Fibroblast of peridontal ligament (primary cell): ENCODE results near the gene TNFRSF11A.

ENCODE experiments used
- DNase-seq: peaks from one replicate; pipeline ENCODE4 v3.0.0-alpha.2; 2010; ENCODE audit errors: extremely low read depth

The TNFRSF11A gene

DNA sequence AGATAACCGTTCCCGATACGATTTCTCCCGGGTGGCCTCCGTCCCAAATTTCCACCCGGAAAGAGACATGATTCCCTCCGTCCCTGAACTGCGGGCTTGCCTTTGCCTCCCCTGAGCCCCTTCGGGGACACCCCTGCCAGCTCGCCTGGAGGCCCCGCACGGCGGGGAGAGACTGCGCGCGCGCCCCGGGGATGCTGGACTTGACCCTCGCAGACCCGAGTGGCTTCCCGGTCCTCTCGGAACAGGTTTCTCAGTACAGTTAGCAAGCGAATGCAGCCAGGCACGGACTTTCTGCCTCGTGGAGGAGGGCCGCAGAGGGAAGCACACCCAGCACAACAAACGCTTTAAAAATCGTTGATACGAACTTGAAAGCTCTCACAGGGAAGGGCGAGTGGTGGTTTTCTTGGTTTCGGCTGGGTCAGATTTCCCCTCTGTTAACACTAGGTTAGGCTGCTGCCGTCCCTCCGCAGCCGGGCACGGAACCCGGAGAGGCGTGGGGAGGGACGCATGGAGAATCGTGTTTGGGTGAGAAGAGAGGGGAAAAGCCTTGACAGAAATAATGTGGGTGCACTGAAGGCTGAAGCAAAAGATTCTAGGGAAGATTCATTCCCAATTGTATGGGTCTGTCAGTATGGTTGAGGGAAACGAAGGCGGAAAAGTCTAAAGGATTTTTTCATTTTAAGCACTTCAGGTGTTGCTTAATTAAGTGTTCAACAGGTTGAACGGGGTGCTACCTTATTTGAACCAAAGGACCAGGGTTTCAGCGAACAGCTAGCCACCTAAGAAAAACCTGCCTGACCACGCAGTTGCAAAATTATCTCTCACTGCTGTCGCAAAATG, 916 bp downstream of the TNFRSF11A start:
- peak; percentile 13 for DNase-seq

DNA sequence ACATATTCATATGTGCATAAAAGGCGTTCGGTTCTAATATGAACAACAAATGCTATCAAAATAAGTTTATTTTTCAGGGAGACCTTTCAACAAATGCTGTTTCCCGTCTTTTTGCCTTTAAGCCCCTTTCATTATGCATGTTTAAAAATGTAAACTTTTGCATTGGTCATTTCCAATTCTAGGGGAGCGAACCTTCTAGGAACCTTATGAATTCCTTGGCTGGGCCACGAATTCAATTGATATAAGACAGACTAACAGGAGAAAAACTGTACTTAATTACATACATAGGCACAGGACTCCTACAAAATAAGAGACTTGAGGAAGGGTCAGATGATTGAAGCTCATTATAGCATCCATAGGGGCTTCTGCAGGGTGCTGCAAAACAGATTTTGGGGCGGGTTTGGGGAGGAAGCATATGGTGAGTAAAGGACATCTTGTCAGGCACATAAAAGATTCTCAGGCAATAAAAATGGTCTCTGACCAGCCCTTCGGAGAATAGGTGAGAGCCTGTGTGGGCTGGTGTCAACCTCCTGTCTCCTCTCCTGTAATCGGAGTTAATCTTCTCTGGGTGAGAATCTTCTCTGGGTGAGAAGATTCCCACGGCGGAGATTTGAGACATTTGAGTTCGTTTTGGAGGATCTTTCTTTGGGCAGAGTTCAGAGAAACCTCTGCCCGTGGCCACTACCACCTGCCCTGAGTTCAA, 1.7 kb downstream of the TNFRSF11A start:
- no peak for DNase-seq

DNA sequence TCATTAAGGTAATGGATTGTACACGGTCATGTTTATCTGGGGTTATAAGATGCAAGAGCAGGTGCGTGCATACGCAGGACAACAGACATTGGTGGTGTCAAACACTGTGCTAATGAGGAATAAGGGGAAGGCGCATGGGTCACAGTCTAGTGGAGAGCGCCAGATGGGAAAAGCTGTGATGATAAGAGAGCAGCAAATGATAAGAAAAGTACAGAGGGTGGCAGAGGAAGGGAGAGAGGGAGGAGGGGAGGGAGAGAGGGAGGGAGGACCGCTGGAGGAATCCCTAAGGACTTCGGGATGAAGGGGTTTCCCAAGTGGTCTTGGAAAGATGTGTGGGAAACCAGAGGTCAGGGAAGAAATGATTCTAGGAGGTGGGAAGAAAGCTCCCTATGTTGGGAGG, 2.9 kb downstream of the TNFRSF11A start:
- no peak for DNase-seq

DNA sequence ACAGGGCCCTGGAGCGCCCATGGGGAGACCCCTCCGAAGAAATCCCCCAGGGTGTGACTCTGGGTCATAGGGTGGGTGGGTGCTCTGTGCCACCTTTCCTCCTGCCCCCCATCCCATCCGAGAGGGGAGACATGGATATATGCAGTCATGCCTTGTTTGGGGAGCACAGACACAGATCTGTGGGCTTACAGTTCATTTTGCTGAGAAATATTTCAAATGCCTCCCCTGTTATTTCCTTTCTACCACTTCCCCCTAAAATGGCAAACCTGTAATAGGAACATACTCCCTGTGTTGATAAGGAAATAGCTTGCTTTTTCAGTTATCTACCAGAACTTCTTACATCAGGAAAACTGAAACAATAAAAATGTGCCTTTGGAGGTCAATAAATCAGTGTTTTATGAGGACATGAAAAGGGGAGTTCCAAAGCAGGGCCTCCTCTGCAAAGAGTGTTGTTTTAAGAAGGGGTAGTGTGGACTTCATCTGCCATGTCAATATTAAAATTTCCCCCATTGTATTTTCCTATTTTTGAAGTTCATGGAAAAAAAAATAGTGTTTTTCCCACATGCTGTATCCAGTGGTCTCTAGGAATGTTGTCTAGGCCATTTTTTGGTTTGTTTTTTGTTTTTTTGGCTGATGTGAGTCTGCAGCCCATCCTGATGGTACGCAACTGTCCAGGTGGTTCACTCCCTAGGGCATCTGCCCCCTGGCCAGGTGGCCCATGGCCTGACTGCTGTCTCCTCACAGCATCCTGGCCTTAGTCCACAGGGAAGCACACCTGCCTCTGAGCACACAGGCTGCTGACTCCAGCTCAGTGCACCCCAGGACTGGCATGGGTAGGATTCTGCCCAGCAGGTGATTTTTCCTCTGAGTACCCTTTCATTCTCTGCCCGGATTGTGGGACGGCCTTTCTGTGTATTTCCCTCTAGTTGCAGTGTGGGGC, 3.7 kb downstream of the TNFRSF11A start:
- no peak for DNase-seq

DNA sequence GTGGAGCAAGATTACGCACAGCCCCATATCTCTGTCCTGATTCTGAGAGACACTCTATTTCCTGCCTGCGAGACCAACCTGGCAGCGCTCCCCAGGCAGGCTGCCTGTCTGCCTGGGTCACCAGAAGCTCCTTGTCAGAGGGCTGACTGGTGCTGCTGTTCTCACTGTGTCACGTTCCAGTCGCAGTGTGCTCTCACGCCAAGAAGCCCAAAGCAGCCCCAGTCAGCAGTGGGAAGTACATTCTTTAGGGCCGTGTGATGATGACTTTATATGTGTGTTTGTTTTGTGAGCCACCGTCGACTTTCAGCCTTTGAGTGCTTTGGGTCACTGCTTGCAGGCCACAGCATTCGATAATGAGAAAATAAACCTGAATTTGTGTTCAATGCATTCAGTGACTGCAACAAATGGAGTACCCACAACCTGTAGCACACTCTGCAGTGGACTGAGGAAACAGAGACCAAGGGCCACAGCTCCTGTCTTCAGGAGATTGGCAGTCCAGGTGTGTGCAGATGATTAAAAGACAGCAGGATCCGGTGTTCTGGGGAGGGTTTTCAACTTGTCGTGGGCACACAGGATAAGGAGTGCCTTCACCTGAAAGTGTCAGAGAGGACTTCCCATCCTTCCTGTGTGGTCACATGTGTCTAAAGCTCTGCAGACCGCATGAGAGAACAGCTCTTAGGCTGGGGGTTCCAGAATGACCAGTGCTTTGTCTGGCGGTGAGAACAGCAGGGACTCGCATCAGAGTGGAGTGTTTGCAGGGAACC, 4.8 kb downstream of the TNFRSF11A start:
- no peak for DNase-seq

DNA sequence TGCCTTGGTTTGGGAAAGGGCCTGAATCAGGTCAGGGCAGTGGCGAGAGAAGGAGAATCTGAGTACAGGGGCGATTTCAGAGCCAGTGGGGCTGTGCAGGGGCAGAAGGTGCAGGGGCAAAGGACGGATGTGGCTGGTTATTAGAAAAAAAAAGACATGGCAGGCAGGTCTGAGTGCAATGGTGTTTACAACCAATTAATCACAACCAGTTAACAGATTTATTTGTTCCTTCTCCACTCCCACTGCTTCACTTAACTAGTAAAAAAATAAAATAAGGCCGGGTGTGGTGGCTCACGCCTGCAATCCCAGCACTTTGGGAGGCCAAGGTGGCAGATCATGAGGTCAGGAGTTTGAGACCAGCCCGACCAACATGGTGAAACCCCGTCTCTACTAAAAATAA, 5.5 kb downstream of the TNFRSF11A start:
- no peak for DNase-seq

DNA sequence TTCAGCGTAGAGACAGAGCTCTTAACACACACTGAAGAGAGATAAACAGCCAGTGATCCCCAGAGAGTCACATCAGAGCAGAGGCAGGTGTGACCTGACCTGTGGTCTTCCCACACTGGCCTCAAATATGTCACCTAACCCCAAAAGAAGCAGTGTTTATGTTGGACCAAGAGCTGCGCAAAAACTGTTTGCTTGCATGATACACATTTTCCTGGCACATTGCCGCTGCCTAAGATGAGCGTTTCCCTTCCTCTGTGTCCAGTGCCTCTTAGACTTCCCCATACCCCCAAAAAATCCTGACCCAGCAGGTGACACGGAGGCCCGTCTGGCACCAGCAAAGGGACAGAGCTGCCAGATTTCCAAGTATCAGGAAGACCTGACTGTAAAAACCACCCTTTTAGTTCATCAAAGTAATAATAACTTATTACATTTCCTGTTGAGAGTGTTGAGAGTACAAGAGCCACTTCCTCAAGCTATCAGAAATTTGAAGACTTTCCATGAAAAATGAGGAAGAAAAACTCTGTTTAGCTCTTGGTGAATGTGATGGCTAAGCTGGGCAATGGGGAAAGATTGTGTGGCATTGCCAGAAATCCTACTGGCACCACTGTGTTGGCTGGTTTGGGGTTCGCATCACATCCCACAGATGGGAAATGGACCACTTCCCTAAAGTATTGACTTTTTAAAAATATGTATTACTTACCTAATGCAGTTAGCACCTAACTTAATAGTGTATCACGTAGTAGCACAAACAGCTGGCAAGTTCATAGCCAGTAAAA, 6.7 kb downstream of the TNFRSF11A start:
- no peak for DNase-seq

DNA sequence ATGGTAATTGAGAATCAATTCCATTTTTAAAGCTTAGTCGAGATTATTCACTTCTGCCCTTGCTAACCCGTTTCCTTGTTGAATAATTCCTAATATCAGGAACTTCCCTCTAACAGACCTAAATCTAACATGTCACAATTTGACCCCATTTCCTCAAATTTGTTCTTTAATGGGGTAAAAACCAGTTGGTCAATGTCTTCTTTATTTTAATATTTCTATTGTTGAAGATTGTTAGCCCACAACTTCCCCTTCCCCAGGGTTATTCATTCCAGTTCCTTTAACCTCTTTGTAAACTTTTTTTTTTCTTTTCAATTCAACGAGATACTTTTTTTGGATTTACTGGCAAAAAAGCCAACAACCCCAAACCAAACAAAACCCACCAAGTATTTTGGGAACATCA, 7.3 kb downstream of the TNFRSF11A start:
- DNase-seq: no peak

DNA sequence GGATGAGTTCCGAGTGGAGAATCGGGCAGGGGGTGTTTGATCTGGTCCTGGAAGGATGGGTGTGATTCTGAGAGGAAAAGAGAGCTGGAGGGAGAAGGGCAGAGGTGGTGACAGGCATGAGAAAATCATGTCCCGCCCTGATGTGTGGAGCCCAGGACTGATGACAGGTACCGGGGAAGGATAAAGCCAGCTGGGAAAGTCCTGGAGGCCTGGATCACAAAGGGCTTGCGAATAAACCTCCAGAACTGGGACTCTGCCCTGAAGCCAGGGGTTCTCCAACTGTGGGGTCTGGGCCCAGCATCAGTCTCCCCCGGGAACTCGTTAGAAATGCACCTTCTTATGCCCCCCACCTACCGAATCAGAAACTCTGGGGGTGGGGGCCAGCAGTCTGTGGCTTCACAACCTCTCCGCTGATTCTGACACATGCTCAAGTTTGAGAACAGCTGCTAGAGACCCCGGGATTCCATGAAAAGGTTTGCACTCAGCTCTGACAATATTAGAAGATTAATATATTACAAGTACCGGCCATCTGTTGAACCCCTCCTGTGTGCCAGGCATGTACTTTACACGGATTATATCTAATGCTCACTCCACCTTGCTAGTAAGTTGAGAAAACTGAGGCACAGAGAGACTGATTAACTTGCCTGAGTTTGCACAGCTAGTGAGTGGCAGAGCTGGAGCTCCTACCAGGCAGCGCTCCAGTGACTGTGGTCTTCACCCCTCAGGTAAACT, 8.0 kb downstream of the TNFRSF11A start:
- no peak for DNase-seq

DNA sequence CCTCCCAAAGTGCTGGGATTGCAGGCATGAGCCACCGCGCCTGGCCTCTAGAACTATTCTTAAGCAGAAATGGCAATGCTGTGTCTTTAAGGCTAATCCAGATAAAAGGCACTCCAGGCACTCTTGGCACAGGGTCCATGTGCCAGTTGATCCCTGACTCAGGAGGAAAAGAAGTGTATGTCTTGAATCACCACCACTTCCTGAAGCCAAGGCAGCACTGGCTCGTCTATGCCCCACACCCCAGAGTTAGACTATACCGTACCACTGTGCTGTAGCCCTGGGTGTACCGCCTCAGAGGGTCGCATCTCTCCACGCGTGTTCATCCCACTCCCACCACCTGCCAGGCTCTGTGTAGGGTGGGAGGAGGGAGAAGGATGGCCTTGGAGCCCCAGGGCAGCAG, 9.0 kb downstream of the TNFRSF11A start:
- no peak for DNase-seq

DNA sequence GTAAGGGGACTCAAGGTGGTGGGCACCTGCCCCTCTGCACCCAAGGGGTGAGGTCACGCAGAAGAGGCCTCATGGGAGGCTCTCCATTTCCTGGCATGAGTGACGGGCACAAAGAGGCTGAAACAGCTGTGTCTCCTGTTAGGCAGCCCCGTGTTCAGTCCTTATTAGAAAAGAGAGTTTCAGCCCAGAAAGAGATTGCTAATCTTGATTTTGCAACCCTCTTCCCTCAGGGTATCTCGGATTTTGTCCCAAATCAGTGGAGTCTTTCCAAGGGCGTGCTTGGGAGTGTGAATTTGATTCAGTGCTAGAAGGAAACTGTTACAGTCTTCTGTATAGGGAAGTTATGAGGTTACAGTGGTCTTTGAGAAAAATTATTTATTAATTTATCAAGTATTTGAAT, 10.4 kb downstream of the TNFRSF11A start:
- DNase-seq: no peak

DNA sequence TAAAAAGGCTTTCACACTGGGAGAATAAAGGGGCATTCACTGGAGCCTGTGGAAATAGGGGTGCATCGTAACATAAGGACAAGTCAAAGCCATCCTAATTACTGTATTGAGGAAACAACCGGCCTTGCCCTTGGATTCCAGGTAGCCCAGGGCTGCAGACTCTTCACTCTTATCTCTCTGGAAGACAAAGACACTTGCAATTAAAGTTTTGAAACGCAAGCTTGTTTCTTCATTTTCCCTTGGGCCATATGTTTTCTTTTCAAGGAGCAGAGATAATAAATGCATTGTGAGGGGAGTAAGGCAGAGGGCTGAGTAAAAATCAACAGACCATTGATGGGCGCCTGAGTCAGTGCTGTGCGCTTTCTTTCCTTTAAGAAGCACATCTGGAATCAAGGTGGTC, 11.5 kb downstream of the TNFRSF11A start:
- no peak for DNase-seq

DNA sequence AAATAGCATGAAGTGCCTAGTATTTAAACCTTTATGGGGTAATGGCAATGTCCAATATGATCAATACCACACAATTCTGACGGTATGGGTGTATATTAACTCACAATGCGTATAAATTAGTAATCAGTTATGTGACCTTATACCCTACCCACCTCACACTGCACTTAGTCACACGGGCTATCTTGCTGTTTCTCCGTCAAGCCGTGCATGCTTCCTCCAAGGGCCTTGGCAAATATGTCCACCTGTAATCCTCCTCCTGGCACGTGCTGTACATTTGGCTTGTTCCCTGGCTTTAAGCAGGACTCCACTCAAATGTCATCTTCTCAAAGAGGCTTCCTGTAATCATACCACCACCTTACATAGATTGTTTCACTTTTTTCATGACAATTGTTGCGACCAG, 12.2 kb downstream of the TNFRSF11A start:
- no peak for DNase-seq

DNA sequence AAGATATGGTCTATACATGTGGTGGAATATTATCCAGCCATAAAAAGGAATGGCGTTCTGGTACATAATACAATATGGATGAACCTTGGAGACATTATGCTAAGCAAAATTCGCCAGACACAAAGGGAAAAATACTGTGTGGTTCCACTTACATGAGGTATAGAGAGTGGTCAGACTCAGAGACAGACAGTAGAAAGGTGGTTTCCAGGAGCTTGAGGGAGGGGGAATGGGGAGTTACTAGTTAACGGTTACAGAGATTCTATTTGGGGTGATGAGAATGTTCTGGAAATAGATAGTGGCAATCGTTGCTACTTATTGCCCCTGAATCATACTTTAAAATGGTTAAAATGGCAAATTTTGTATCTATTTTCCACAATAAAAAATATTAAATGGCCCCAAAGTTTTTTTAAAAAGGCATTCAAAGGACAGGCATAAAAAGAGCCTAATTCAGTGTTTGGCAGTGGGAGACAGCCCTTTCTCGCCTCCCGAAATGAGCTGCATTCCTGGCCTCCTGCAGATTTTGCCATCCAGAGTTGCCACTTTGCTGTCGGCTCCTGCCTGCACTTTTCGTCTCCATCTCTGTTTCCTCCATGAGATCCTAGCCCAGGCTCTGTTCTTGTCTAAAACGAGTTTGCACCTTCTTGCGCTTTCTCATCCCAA, 13.5 kb downstream of the TNFRSF11A start:
- no peak for DNase-seq

DNA sequence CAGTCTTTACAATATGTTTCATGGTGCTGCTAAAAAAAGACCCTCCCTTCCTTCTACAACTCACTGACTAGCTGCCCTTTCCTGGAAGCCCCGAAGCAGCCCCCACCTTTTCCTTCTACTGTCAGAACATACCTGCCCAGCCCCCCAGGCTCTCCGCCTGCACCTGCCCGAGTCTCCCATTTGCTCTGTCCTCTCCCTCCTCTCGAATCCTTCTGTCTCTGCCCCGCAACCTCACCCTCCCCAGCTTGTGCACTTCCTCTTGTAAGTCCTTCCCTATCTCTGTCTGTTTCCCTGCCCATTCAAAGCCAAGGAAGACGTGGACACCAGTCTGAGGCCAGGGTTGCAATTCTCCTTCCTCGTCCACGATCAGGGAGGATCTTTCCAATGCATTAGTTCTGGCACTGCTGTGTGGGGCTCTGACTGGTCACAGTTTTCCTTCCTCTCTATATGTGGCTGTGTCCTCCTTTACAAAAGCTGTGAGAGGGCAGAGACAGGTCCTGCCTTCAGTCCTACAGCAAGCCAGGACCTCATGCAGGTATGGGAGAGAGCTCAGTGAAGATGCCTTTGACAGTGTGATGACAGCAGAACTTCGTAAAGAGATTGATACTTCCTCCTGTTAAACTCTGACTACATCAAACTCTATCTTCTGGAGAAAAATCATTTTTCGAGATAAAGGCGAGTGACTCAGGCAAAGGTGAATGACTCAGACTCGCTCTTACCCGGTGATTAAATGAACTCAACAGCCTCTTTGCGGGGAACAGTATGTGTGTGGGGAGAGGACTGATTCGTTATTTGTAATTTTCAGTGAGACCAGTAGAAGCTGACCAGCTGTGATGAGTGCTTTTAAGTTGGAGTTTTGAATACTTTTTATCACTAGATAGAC, 14.2 kb downstream of the TNFRSF11A start:
- DNase-seq: no peak

DNA sequence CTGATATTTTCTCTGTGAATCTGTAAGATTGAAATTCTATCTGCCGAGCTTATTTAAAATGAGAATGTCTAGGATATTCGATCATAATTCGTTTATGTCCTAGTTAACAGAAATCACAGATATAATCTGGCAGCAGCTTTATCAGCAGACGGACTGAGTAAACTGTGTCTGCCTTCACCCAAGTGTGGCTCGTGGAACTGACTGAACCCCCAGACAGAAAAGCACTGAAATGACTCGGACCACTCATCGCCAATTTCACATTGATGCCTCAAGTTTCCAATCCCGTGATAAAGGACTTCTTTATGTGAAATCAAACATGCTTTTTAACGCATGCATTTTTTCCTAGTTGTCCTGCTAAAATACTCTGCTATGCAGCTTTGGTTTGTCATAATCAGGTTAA, 15.9 kb downstream of the TNFRSF11A start:
- no peak for DNase-seq

DNA sequence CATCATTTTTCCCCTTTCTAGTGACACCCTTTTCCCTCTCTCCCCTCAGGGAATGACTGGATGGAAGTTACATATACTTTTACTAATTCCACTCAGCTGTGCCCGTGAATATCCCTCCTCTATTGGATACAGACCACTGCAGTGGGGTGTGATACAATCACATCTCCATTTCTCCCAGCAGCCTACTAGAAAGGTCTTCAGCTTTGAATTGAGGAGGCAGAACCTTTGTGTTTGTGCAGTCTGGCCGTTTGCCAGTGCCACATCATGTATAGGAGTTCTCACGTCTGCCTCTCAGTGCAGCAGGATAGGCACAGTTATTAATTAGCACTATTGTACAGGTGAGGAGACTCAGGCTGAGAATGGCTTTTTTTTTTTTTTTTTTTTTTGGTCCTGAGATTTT, 16.4 kb downstream of the TNFRSF11A start:
- DNase-seq: no peak

DNA sequence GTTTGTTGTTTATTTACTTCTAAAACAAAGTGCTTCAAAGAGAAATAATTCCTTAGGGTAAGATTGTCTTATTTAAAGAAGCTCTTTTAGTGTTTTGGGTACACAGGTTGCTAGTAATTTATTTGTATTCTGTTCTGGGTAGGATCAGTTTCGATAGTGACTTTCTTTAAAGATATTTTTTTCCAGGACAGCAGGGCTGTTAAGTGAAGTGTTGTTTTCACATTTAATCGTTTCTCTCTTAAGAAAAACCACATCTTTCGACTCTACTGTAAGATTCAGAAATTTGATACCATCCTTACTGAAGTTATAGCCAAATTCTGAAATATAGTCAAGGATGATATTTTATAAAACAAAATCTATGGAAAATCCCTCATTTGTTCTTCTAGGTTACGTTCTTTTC, 17.8 kb downstream of the TNFRSF11A start:
- no peak for DNase-seq

DNA sequence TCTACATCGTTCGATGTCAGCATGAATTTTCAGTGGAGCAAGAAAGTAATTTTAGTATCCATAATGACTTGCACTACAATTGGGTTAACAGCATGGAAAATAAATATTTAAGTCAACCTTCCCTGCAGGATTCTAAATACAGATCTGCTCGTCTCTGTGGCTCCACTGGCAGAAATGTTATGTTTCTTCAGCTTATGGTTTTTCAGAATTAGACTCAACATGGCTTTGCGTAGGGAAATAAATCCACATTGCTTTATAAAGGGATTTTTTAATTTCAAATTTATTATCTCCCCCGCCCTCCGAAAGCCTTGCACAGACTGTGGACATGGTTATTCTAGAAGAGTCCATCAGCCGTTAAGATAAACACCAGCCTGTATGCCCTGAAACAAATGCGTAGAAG, 18.2 kb downstream of the TNFRSF11A start:
- DNase-seq: no peak
